CD4-positive, alpha-beta memory T cell (primary cell): ENCODE data around the gene SMIM36. TPM values are rescaled to one million over a fixed set of nuclear protein-coding genes. Genes with fewer than 3 reads are reported as not detected.

Source experiments
- CTCF ChIA-PET: fragments of 350-600 bp; sonication (Branson Sonifier 250); formaldehyde crosslinking; loops from one replicate; lab custom pipeline; 2021; ENCODE audit warnings: inconsistent platforms; ENCODE audit not compliant: partially characterized antibody; lab: Charles Lee
- POLR2A ChIA-PET: fragments of 350-600 bp; sonication (Branson Sonifier 250); formaldehyde crosslinking; loops from one replicate; lab custom pipeline; 2021; ENCODE audit not compliant: partially characterized antibody; lab: Charles Lee
- DNase-seq, 5 donors: peaks; one replicate each; pipeline versions ENCODE4 v3.0.0 to v3.0.0-alpha.2; 2020 to 2022; ENCODE audit warnings: mixed read lengths in 1 of 5
- H3K27ac ChIP-seq: one replicate; pipeline ENCODE4 v1.7.0; 2013; ENCODE audit warnings: low read depth, low read length
- H3K27me3 ChIP-seq: 2 replicates; pipeline ENCODE4 v1.7.0; 2013; ENCODE audit warnings: mild to moderate bottlenecking, low read length, moderate library complexity; ENCODE audit not compliant: insufficient read depth
- H3K36me3 ChIP-seq: 2 replicates; pipeline ENCODE4 v1.7.0; 2013; ENCODE audit warnings: mild to moderate bottlenecking, low read length, moderate library complexity; ENCODE audit not compliant: insufficient read depth
- H3K4me1 ChIP-seq: 2 replicates; pipeline ENCODE4 v1.7.0; 2013; ENCODE audit warnings: mild to moderate bottlenecking, low read length, moderate library complexity; ENCODE audit not compliant: insufficient read depth
- H3K4me3 ChIP-seq, 2 donors: one replicate each; pipeline ENCODE4 v1.7.0; 2013; ENCODE audit warnings: low read length in 2 of 2, mild to moderate bottlenecking in 1 of 2
- H3K9me3 ChIP-seq, 2 donors: one replicate each; pipeline ENCODE4 v1.7.0; 2013; ENCODE audit warnings: low read length in 2 of 2, control low read depth in 1 of 2; ENCODE audit not compliant: control insufficient read depth in 1 of 2
- H3K27ac Mint-ChIP-seq, 7 donors: one replicate each; pipeline ENCODE4 v1.8.0; 2020 to 2021; ENCODE audit warnings: mixed read lengths in 7 of 7, mild to moderate bottlenecking in 6 of 7, inconsistent platforms in 3 of 7, moderate library complexity in 3 of 7
- H3K27me3 Mint-ChIP-seq, 2 donors: one replicate each; pipeline ENCODE4 v1.8.0; 2020 to 2021; ENCODE audit warnings: mixed read lengths in 2 of 2
- H3K36me3 Mint-ChIP-seq, 2 donors: one replicate each; pipeline ENCODE4 v1.8.0; 2020 to 2021; ENCODE audit warnings: mixed read lengths in 2 of 2, inconsistent platforms in 1 of 2, mild to moderate bottlenecking in 1 of 2
- H3K4me1 Mint-ChIP-seq, 4 donors: one replicate each; pipeline ENCODE4 v1.8.0; 2020 to 2021; ENCODE audit warnings: mixed read lengths in 4 of 4, mild to moderate bottlenecking in 1 of 4
- H3K4me3 Mint-ChIP-seq, 8 donors: one replicate each; pipeline ENCODE4 v1.8.0; 2020 to 2021; ENCODE audit warnings: mixed read lengths in 8 of 8, mild to moderate bottlenecking in 7 of 8, moderate library complexity in 6 of 8, inconsistent platforms in 3 of 8
- H3K9me3 Mint-ChIP-seq, 8 donors: one replicate each; pipeline ENCODE4 v1.8.0; 2020 to 2021; ENCODE audit warnings: mixed read lengths in 8 of 8, mild to moderate bottlenecking in 5 of 8, inconsistent platforms in 3 of 8, moderate library complexity in 1 of 8
- intact Hi-C: fragments of 100-400 bp; cut with micrococcal nuclease; formaldehyde crosslinking; loops from one replicate; pipeline ENCODE4 v1.15.1; 2023
- polyA plus RNA-seq, 2 donors: library from polyadenylated mRNA; unstranded; fragments of 300-500 nt; fragmentation: Illumina TruSeq; gene quantifications; one replicate each; pipeline ENCODE4 v1.2.3, GENCODE V29; 2021
- total RNA-seq, 2 experiments: library from RNA; stranded (reverse); gene quantifications; one replicate each; pipeline ENCODE4 v1.2.3, GENCODE V29; 2021

Gene SMIM36
- total and polyA plus RNA-seq, 4 experiments from 2014 or later: not detected

- intact Hi-C loops: no loop called here
- Histone ChIP-seq H3K9me3 (no peaks in the 10 kb centered on the region), H3K36me3 (peaks cover 5% of the 10 kb centered on the region), H3K4me3 (no peak overlapping the region), H3K27ac (no peak overlapping the region), H3K4me1 (no peaks in the 10 kb centered on the region), H3K27me3 (no peaks in the 10 kb centered on the region)
- Mint-ChIP-seq H3K27me3 (no peaks in the 10 kb centered on the region), H3K4me1 (peaks cover 0 to 1% (median 0%) of the 10 kb centered on the region in 4 donors), H3K9me3 (no peaks in the 10 kb centered on the region), H3K27ac (no peak overlapping the region), H3K36me3 (peaks cover 45 to 58% of the 10 kb centered on the region in 2 donors), H3K4me3 (no peak overlapping the region)
- POLR2A ChIA-PET: no interaction called here
- DNase-seq: no peak
- CTCF ChIA-PET: interaction anchor here (0.6 to 1.8 kb wide), 2 partner anchors 54 to 1800 kb away, joined by 3 to 4 read pairs; no protein-coding TSS in a partner anchor
These were observed 108.9 kb downstream of the SMIM36 start for GRCh38 chr17:55402374-55402773.

Other genes starting within 250 kb of the SMIM36 start
- 1 to 10 TPM; 3.5 to 3.9 TPM for gene HLF, start 246.5 kb downstream of the SMIM36 start, total RNA-seq
- 1 to 10 TPM; 3.2 to 3.7 TPM for gene HLF, start 246.5 kb downstream of the SMIM36 start, polyA plus RNA-seq
- gene MMD, start 89.6 kb downstream of the SMIM36 start, total RNA-seq: 1 to 10 TPM; 4.2 to 9.2 TPM
- 10 to 100 TPM in 1 of 2 donors, 1 to 10 TPM in 1; 9.1 to 20.0 TPM for gene MMD, start 89.6 kb downstream of the SMIM36 start, polyA plus RNA-seq
- not detected for gene TMEM100, start 211.4 kb upstream of the SMIM36 start, total RNA-seq
- gene TMEM100, start 211.4 kb upstream of the SMIM36 start, polyA plus RNA-seq: not detected
- gene PCTP, start 239.6 kb upstream of the SMIM36 start, total RNA-seq: 1 to 10 TPM; 2.7 to 3.3 TPM
- 1 to 10 TPM; 2.3 to 4.7 TPM for gene PCTP, start 239.6 kb upstream of the SMIM36 start, polyA plus RNA-seq